K562 treated with DMSO at 1 percent for 4 hours (cell line): ENCODE data around the gene PLTP. TPM values are rescaled to one million over a fixed set of nuclear protein-coding genes. Genes with fewer than 3 reads are reported as not detected.

ENCODE experiments used
- total RNA-seq: library from RNA; unstranded; fragments of 300-600 nt; gene quantifications from 2 replicates; pipeline ENCODE4 v1.2.3, GENCODE V29; 2022; ENCODE audit not compliant: insufficient read depth

Gene PLTP, protein sequence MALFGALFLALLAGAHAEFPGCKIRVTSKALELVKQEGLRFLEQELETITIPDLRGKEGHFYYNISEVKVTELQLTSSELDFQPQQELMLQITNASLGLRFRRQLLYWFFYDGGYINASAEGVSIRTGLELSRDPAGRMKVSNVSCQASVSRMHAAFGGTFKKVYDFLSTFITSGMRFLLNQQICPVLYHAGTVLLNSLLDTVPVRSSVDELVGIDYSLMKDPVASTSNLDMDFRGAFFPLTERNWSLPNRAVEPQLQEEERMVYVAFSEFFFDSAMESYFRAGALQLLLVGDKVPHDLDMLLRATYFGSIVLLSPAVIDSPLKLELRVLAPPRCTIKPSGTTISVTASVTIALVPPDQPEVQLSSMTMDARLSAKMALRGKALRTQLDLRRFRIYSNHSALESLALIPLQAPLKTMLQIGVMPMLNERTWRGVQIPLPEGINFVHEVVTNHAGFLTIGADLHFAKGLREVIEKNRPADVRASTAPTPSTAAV
- total RNA-seq = 27.6 and 40.1 TPM in 2 replicates

DNA sequence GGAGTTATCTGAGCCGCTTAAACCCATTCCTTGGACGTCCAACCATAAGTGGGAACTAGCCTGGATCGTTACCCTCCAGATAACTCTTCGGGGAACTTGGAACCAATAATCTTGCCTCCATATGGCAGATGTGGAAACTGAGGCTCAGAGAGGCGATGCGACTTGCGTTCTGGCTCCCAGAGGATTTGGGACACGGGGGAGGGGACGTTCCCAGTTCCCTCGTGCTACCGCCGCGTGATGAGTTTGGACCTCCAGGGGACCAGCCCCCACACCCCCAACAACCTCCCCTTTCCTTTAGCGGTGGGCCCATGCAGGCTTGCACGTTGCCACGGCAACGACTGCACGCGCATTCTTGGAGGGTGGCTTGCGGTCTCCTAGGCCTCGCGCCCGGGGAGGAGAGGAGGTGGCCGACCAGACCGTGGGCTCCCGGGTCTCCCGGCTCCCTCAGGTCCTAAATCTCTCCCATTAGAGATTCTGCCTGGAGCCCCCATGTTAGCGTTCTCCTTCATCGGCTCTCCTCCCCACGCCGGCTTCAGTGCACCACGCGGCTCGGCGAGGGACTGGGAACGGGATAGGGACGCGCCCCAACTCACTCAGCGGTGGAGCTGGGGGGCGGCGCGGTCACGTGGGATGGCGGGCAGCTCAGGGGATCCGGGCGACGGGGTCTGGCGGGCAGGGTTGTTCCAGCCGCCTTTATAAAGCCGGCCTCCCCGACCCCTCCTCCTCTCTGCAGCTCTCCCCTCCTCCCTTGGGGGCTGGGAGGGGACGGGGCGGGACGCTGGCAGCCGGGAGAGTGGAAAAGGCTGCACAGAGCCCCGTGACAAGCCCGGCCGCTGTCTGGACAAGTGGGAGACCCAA is at the start of gene PLTP:
PLTP (minus strand) TSS at position 670 of the 858 bp plus-strand sequence. CDS start 703 bp downstream, outside the sequence.

DNA sequence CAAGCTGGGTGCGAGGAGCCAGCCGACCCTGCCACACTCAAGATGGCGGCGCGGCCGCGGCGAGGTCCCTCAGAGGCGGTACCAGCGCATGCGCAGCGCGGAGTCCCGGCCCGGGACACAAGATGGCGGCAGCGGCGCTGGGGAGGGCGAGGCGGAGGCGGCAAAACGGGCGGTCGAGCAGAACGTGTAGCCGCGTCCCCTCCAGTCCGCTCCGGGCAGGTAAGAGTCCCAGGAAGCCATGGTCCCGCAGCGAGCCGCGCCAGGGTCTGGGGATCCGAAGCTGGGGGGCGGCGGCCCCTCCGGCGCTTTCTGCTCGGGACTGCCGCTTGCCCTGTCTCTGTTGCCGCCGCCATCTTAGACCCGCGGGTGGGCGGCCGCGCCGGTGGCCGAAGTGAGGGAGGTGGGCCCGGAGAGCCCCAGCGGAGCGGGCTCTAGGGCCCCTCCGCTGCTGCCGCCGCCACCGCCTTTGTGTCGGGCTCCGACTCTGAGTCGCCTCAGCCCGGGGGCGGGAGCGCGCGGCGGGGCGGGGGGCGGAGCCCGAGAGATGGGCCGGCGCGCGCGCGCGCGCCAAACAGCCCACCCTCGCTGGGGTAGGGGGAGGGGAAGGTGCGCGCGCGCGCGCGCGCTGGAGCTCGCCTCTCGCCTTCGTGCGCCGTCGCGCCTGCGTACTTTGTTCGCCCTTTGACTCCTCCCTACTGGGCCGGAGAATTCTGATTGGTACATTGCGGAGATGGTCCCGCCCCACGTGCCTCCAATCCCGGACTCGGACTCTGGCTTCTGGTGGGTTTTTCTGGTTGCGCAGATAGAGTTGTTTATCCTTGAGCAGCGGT is 22.8 kb upstream of the PLTP start, which contains the start of gene PCIF1:
PCIF1 (plus strand) TSS at position 98 of the 830 bp plus-strand sequence. CDS start 4,317 bp downstream, outside the sequence.

DNA sequence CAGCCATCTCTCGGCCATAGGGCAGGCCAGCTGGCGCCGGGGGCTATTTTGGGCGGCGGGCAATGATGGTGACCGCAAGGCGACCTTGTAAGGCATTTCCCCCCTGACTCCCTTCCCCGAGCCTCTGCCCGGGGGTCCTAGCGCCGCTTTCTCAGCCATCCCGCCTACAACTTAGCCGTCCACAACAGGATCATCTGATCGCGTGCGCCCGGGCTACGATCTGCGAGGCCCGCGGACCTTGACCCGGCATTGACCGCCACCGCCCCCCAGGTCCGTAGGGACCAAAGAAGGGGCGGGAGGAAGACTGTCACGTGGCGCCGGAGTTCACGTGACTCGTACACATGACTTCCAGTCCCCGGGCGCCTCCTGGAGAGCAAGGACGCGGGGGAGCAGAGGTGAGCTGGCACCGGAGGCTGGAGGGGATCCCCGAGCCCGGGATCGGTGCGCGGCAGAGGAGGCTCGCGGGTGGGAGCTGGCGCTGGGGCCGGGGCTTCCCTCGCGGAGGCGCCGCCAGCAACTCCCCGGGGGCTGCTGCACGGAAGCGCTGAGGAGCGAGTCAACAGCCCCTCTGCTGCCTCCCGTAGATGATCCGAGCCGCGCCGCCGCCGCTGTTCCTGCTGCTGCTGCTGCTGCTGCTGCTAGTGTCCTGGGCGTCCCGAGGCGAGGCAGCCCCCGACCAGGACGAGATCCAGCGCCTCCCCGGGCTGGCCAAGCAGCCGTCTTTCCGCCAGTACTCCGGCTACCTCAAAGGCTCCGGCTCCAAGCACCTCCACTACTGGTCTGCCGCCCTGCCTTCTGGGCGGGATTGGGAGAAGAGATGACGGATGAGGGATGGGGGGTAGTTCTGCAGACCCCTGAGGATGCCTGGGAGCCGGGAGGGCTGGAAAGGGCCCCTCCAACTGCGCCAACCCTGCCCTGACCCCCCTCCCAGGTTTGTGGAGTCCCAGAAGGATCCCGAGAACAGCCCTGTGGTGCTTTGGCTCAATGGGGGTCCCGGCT is 20.7 kb downstream of the PLTP start, which contains the start of the genes CTSA and NEURL2:
CTSA (plus strand) TSS at position 351 of the 999 bp plus-strand sequence; CDS start at position 585, 234 bp downstream.
NEURL2 (minus strand) TSS at position 224 of the 999 bp plus-strand sequence; CDS start at position 7, 217 bp downstream.

DNA sequence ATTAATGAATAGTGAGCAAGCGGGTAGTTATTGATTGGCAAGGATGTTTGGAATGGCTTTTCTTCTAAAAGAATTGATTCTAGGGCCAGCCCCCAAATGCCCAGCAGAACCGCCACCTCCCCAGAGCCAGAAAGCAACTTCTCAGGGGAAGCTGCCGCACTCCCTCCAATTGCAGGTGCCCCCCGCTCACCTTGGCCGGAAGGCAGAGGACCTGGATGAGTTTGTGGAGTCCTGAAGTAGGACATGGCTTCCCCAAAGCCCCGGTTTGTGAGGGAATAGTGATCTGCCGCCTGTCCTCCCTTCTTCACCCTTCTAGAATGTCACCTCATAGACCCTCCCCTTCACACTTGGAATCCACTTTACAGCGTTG is 24.6 kb downstream of the PLTP start, which contains the start of gene SPATA25:
SPATA25 (minus strand) TSS at position 277 of the 370 bp plus-strand sequence; CDS start at position 245, 32 bp downstream.

DNA sequence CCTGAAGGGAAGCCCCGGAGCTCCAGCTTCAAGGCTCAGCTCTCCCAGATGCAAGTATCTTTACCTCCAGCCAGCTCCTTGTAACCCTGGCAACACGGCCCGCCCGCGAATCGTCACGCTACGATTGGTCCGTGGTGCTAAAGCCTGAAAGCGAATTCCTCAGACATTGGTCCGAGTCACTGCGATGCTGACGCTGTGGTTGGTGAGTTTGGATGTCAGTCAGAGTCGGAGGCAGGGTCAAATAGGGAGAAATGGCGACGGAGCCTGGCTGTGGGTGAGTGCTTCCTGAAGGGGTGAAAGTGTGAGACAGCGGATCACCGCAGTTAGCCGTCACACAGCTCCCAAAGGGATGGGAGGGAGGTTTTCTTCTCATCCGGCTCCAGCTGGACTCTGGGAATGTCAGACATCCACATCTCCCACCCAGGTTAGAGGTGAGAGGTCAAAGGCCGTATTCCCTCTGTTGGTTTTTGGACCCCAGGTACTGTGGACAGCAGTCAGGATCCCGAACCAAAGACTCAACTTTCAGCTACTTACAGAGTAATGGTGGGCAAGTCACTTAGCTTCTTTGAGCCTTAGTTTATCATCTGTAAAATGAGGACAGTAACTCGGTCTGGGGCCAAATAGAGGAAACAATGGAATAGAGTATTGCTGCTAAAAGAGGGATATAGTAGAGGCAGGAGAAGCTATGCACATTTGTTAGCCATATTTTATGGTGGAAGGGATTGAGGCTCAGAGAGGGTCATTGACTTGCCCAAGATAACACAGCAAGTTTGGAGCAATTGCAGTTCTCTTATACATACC is 30.8 kb downstream of the PLTP start, which contains the start of gene ZSWIM1:
ZSWIM1 (plus strand) TSS at position 240 of the 801 bp plus-strand sequence. CDS start 1,366 bp downstream, outside the sequence.

DNA sequence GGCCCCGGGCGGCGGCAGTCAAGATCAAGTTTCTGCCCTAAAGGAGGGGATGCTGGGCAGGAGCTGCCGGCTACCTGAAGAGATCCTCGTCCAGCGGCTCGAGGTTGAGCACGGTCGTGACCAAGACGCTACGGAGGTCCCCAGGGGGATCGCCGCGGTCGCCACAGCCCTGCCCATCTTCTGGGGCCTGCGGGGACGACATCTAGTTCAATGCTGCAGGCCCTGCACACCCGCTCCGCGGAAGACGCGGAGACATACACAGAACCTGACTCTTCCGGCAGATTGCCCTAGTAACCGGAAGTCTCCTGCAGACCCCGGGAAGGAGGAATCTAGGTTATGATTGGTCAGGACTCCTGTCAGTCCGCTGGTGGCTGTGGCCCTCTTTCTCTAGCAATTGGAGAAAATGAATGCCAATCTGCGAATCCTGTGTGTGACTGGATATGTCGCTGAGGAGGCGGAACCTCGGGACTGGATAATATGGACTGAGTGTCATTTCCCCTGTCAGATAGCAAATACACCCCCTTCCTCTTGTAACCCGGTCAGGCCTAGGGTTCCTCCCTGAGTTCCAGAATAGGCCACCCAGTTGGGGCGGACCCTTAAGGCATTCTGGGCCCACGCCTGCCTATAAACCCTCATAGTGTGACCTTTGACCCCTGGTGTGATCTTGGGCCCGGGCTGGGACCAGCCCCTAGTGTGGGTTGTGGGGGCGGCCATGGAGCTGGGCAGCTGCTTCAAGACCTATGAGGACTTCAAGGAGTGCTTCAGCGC is 54.7 kb downstream of the PLTP start, which contains the start of the genes ACOT8 and ZSWIM3:
ACOT8 (minus strand) TSS at position 279 of the 768 bp plus-strand sequence; CDS start at position 202, 77 bp downstream.
ZSWIM3 (plus strand) TSS at position 501 of the 768 bp plus-strand sequence; CDS start at position 713, 212 bp downstream.

Other genes starting within 250 kb of the PLTP start
- not detected in 2 replicates for gene WFDC11, start 241.9 kb downstream of the PLTP start, total RNA-seq
- gene WFDC13, start 210.1 kb downstream of the PLTP start, total RNA-seq = not detected in 2 replicates
- gene WFDC10B, start 207.1 kb downstream of the PLTP start, total RNA-seq = not detected in 2 replicates
- not detected in 2 replicates for gene SPINT4, start 189.8 kb downstream of the PLTP start, total RNA-seq
- not detected in 2 replicates for gene WFDC3, start 120.3 kb downstream of the PLTP start, total RNA-seq
- gene DNTTIP1, start 120.2 kb downstream of the PLTP start, total RNA-seq = 30.5 and 47.2 TPM in 2 replicates
- 3.3 and 5.4 TPM in 2 replicates for gene UBE2C, start 99.5 kb downstream of the PLTP start, total RNA-seq
- gene TNNC2, start 84.8 kb downstream of the PLTP start, total RNA-seq = not detected in 2 replicates
- 0.53 and 2.0 TPM in 2 replicates for gene SNX21, start 78.4 kb downstream of the PLTP start, total RNA-seq
- 50.2 and 57.2 TPM in 2 replicates for gene ACOT8, start 54.8 kb downstream of the PLTP start, total RNA-seq
- 9.4 and 9.8 TPM in 2 replicates for gene ZSWIM3, start 54.5 kb downstream of the PLTP start, total RNA-seq
- gene ZSWIM1, start 30.9 kb downstream of the PLTP start, total RNA-seq = 14.2 and 15.1 TPM in 2 replicates
- gene SPATA25, start 24.5 kb downstream of the PLTP start, total RNA-seq = not detected in 2 replicates
- gene NEURL2, start 20.9 kb downstream of the PLTP start, total RNA-seq = 2.0 and 5.7 TPM in 2 replicates
- gene CTSA, start 20.8 kb downstream of the PLTP start, total RNA-seq = 69.3 and 82.0 TPM in 2 replicates
- gene PCIF1, start 22.5 kb upstream of the PLTP start, total RNA-seq = 21.4 and 22.9 TPM in 2 replicates
- gene ZNF335, start 60.0 kb upstream of the PLTP start, total RNA-seq = 10.8 and 14.9 TPM in 2 replicates
- 0.52 TPM in 1 of 2 replicates, not detected in the other for gene MMP9, start 96.8 kb upstream of the PLTP start, total RNA-seq
- 11.8 and 15.5 TPM in 2 replicates for gene SLC12A5, start 117.1 kb upstream of the PLTP start, total RNA-seq
- 22.7 and 32.1 TPM in 2 replicates for gene NCOA5, start 177.8 kb upstream of the PLTP start, total RNA-seq
- 1.0 and 4.6 TPM in 2 replicates for gene CD40, start 206.2 kb upstream of the PLTP start, total RNA-seq